HEK293 (cell line): Measurements from ENCODE around the gene NME5.

Experiments
- CTCF ChIA-PET: fragments of 350-600 bp; formaldehyde crosslinking; extraction: SDS; loops from one replicate; lab custom pipeline; 2021; ENCODE audit warnings: antibody characterized with exemption; lab: Yijun Ruan, JAX
- POLR2A ChIA-PET: fragments of 300-600 bp; formaldehyde crosslinking; extraction: SDS; loops from one replicate; lab custom pipeline; 2020; ENCODE audit warnings: antibody characterized with exemption, inconsistent platforms; lab: Yijun Ruan, JAX
- H3K27ac ChIP-seq: fragments of 200-500 bp; sonication (Bioruptor generic); 2 replicates; pipeline ENCODE4 v1.5.1; 2014; ENCODE audit warnings: low read depth, low read length, control low read depth, inconsistent platforms; ENCODE audit errors: extremely low read depth
- H3K36me3 ChIP-seq, 2 experiments: fragments of 200-500 bp in 1 of 2; sonication (Bioruptor generic) in 1 of 2; 1 replicate in 1 of 2; 2 replicates in 1 of 2; pipeline ENCODE4 v1.5.1; 2014 to 2017; ENCODE audit warnings: inconsistent platforms in 2 of 2, low read length in 2 of 2; ENCODE audit not compliant: control insufficient read depth in 2 of 2, insufficient read depth in 1 of 2
- H3K4me1 ChIP-seq: fragments of 200-500 bp; sonication (Bioruptor generic); 2 replicates; pipeline ENCODE4 v1.5.1; 2014; ENCODE audit warnings: mild to moderate bottlenecking, low read length, inconsistent platforms; ENCODE audit not compliant: control insufficient read depth, insufficient read depth
- H3K4me3 ChIP-seq: 2 replicates; pipeline ENCODE4 v1.5.1; 2011; ENCODE audit warnings: low read depth, mild to moderate bottlenecking, control low read depth, low read length, moderate library complexity
- H3K9me3 ChIP-seq: fragments of 200-500 bp; sonication (Bioruptor generic); 2 replicates; pipeline ENCODE4 v1.5.1; 2014; ENCODE audit warnings: low read depth, low read length, inconsistent platforms; ENCODE audit not compliant: control insufficient read depth, insufficient read depth
- GLIS1 ChIP-seq: fragments of 450-650 bp; formaldehyde crosslinking; IDR thresholded peaks from 2 replicates; pipeline ENCODE4 v1.5.1; 2016; ENCODE audit warnings: missing biosample characterization, missing genetic modification characterization
- GLIS2 ChIP-seq: fragments of 450-650 bp; formaldehyde crosslinking; IDR thresholded peaks from 2 replicates; pipeline ENCODE4 v1.5.1; 2016; ENCODE audit warnings: missing biosample characterization, missing genetic modification characterization
- KLF10 ChIP-seq: fragments of 450-650 bp; IDR thresholded peaks from 2 replicates; pipeline ENCODE4 v1.5.1; 2018; ENCODE audit warnings: missing biosample characterization, mild to moderate bottlenecking, missing genetic modification characterization
- KLF7 ChIP-seq: fragments of 450-650 bp; formaldehyde crosslinking; IDR thresholded peaks from 2 replicates; pipeline ENCODE4 v1.5.1; 2016; ENCODE audit warnings: missing biosample characterization, missing genetic modification characterization, borderline replicate concordance
- OSR2 ChIP-seq: fragments of 450-650 bp; formaldehyde crosslinking; IDR thresholded peaks from 2 replicates; pipeline ENCODE4 v1.5.1; 2016; ENCODE audit warnings: missing biosample characterization, missing genetic modification characterization
- ZBTB26 ChIP-seq: fragments of 450-650 bp; formaldehyde crosslinking; optimal IDR thresholded peaks from 2 replicates; pipeline ENCODE3; 2016; ENCODE audit warnings: missing biosample characterization, mild to moderate bottlenecking, missing genetic modification characterization
- ZIC2 ChIP-seq: fragments of 450-650 bp; formaldehyde crosslinking; IDR thresholded peaks from 2 replicates; pipeline ENCODE4 v1.5.1; 2016; ENCODE audit warnings: missing biosample characterization, missing genetic modification characterization
- ZNF114 ChIP-seq: fragments of 450-650 bp; formaldehyde crosslinking; IDR thresholded peaks from 2 replicates; pipeline ENCODE4 v1.5.0; 2017; ENCODE audit warnings: missing biosample characterization, missing genetic modification characterization
- ZNF157 ChIP-seq: fragments of 450-650 bp; formaldehyde crosslinking; IDR thresholded peaks from 2 replicates; pipeline ENCODE4 v1.5.1; 2016; ENCODE audit warnings: missing biosample characterization, missing genetic modification characterization
- ZNF16 ChIP-seq: fragments of 450-650 bp; formaldehyde crosslinking; IDR thresholded peaks from 2 replicates; pipeline ENCODE4 v1.5.1; 2016; ENCODE audit warnings: low read depth, missing biosample characterization, missing genetic modification characterization
- ZNF175 ChIP-seq: fragments of 450-650 bp; formaldehyde crosslinking; IDR thresholded peaks from 2 replicates; pipeline ENCODE4 v1.5.1; 2016; ENCODE audit warnings: missing biosample characterization, missing genetic modification characterization
- ZNF19 ChIP-seq: fragments of 450-650 bp; formaldehyde crosslinking; IDR thresholded peaks from 2 replicates; pipeline ENCODE4; 2016; ENCODE audit warnings: missing biosample characterization, missing genetic modification characterization, low read depth
- ZNF24 ChIP-seq: fragments of 450-650 bp; formaldehyde crosslinking; IDR thresholded peaks from 2 replicates; pipeline ENCODE4 v1.5.1; 2016; ENCODE audit warnings: missing biosample characterization, missing genetic modification characterization
- ZNF26 ChIP-seq: fragments of 450-650 bp; formaldehyde crosslinking; IDR thresholded peaks from 2 replicates; pipeline ENCODE4 v1.5.1; 2016; ENCODE audit warnings: missing biosample characterization, missing genetic modification characterization
- ZNF292 ChIP-seq: fragments of 450-650 bp; formaldehyde crosslinking; IDR thresholded peaks from 2 replicates; pipeline ENCODE4 v1.5.1; 2016; ENCODE audit warnings: low read depth, missing biosample characterization, missing genetic modification characterization, borderline replicate concordance
- ZNF404 ChIP-seq: fragments of 450-650 bp; formaldehyde crosslinking; IDR thresholded peaks from 2 replicates; pipeline ENCODE4 v1.5.1; 2017; ENCODE audit warnings: missing biosample characterization, missing genetic modification characterization
- ZNF423 ChIP-seq: fragments of 450-650 bp; formaldehyde crosslinking; IDR thresholded peaks from 2 replicates; pipeline ENCODE4 v1.5.1; 2016; ENCODE audit warnings: missing biosample characterization, missing genetic modification characterization
- ZNF48 ChIP-seq: fragments of 450-650 bp; formaldehyde crosslinking; IDR thresholded peaks from 2 replicates; pipeline ENCODE4 v1.5.1; 2016; ENCODE audit warnings: missing biosample characterization, missing genetic modification characterization
- ZNF555 ChIP-seq: fragments of 450-650 bp; formaldehyde crosslinking; conservative IDR thresholded peaks from 2 replicates; pipeline ENCODE4 v1.5.1; 2017; ENCODE audit warnings: missing biosample characterization, mild to moderate bottlenecking, missing genetic modification characterization, inconsistent platforms
- ZNF560 ChIP-seq: fragments of 450-650 bp; formaldehyde crosslinking; IDR thresholded peaks from 2 replicates; pipeline ENCODE4 v1.5.1; 2017; ENCODE audit warnings: missing biosample characterization, missing genetic modification characterization, borderline replicate concordance
- ZNF645 ChIP-seq: fragments of 450-650 bp; formaldehyde crosslinking; IDR thresholded peaks from 2 replicates; pipeline ENCODE4; 2016; ENCODE audit warnings: missing biosample characterization, missing genetic modification characterization
- ZNF707 ChIP-seq: fragments of 450-650 bp; formaldehyde crosslinking; IDR thresholded peaks from 2 replicates; pipeline ENCODE4 v1.5.1; 2016; ENCODE audit warnings: missing biosample characterization, missing genetic modification characterization
- ZNF792 ChIP-seq: fragments of 450-650 bp; formaldehyde crosslinking; IDR thresholded peaks from 2 replicates; pipeline ENCODE4 v1.5.1; 2016; ENCODE audit warnings: missing biosample characterization, missing genetic modification characterization
- ZSCAN5A ChIP-seq: fragments of 450-650 bp; formaldehyde crosslinking; IDR thresholded peaks from 2 replicates; pipeline ENCODE4 v1.5.1; 2016; ENCODE audit warnings: missing biosample characterization, missing genetic modification characterization
- ZXDB ChIP-seq: fragments of 450-650 bp; formaldehyde crosslinking; IDR thresholded peaks from 2 replicates; pipeline ENCODE4 v1.5.1; 2016; ENCODE audit warnings: missing biosample characterization, missing genetic modification characterization

NME5 gene

GRCh38 chr5:138141734-138142133, 2.5 kb upstream of the NME5 start (continued):
- TF ChIP-seq ZNF114 (tag by site-specific recombination): no peak
- TF ChIP-seq ZNF16: no peak
- no peak for TF ChIP-seq GLIS1
- no peak for TF ChIP-seq ZSCAN5A (tag by site-specific recombination)
- TF ChIP-seq OSR2 (tag by site-specific recombination): no peak
- TF ChIP-seq ZNF792 (tag by site-specific recombination): no peak
- TF ChIP-seq ZNF26: no peak
- no peak for TF ChIP-seq ZNF404 (tag by site-specific recombination)

GRCh38 chr5:138140268-138140667, 1.0 kb upstream of the NME5 start:
- H3K36me3 ChIP-seq: no peaks in the 10 kb centered on the region; a peak in 1 of 3 replicates
- ChIA-PET CTCF (interaction anchor here (0.6 to 1.8 kb wide), 4 partner anchors 11 to 104 kb away, joined by 3 to 13 read pairs (median 5); no protein-coding TSS in a partner anchor), POLR2A (no interaction called here)
- H3K27ac ChIP-seq: no peak overlapping the region
- no peak overlapping the region for H3K4me3 ChIP-seq
- TF ChIP-seq ZNF48 (tag by site-specific recombination) (no peak), ZNF175 (tag by site-specific recombination) (no peak), ZNF24 (tag by site-specific recombination) (no peak), ZIC2 (no peak), GLIS2 (no peak), ZBTB26 (tag by site-specific recombination) (no peak), ZNF292 (tag by site-specific recombination) (no peak), ZNF560 (tag by site-specific recombination) (no peak), ZNF19 (no peak)
- H3K9me3 ChIP-seq: no peaks in the 10 kb centered on the region
- no peaks in the 10 kb centered on the region for H3K4me1 ChIP-seq

GRCh38 chr5:138139781-138140090, 508 bp upstream of the NME5 start:
- H3K27ac ChIP-seq: no peak overlapping the region
- no peak overlapping the region for H3K4me3 ChIP-seq
- ChIA-PET POLR2A (interaction anchor here (0.6 kb wide), 1 partner anchor 1902 kb away, joined by 4 read pairs; no protein-coding TSS in a partner anchor), CTCF (interaction anchor here (0.6 to 1.8 kb wide), 5 partner anchors 10 to 175 kb away, joined by 3 to 13 read pairs (median 4); no protein-coding TSS in a partner anchor)
- no peaks in the 10 kb centered on the region for H3K9me3 ChIP-seq
- H3K4me1 ChIP-seq: no peaks in the 10 kb centered on the region
- H3K36me3 ChIP-seq: no peaks in the 10 kb centered on the region; a peak in 1 of 3 replicates
- TF ChIP-seq ZNF707: no peak
- no peak for TF ChIP-seq ZNF645 (tag by site-specific recombination)
- TF ChIP-seq KLF7: no peak
- no peak for TF ChIP-seq ZNF423
- no peak for TF ChIP-seq ZNF555
- no peak for TF ChIP-seq KLF10 (tag by site-specific recombination)
- TF ChIP-seq ZNF157 (tag by site-specific recombination): no peak
- TF ChIP-seq ZXDB: no peak
